ENCODE data around the gene PDE6H. TPM values are rescaled to one million over a fixed set of nuclear protein-coding genes. Genes with fewer than 3 reads are reported as not detected.
A peak's percentile ranks its signal among the peaks of the same experiment; 100 is the strongest.

The PDE6H gene
- total RNA-seq, 1 donor from 2014 or later = not detected

DNA sequence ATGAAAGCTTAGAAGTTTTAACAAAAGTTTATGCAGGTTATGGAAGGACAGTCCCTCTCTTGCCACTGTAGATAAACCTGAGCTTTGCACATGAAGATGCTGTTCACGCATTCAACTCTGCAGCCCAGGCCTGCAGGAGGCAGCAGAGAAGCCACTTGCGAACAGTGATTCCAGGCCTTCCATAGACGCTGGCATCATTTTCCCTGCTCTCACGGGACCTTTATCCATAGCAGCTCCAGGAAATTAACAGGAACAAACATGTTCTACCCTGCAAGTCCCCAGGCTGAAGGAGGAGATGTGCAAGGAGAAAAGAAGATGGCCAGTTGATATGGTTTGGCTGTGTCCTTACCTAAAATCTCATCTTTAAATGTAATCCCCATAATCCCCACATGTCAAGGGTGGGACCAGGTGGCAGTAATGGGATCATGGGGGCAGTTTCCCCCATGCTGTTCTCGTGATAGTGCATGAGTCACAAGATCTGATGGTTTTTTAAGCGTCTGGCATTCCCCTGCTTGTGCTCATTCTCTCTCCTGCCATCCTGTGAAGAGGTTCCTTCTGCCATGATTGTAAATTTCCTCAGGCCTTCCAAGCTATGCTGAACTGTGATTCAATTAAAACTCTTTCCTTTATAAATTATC is 36.5 kb upstream of the PDE6H start:
- no peak for DNase-seq (ENCODE audit: low spot score)
- TF ChIP-seq, protein P1, sequence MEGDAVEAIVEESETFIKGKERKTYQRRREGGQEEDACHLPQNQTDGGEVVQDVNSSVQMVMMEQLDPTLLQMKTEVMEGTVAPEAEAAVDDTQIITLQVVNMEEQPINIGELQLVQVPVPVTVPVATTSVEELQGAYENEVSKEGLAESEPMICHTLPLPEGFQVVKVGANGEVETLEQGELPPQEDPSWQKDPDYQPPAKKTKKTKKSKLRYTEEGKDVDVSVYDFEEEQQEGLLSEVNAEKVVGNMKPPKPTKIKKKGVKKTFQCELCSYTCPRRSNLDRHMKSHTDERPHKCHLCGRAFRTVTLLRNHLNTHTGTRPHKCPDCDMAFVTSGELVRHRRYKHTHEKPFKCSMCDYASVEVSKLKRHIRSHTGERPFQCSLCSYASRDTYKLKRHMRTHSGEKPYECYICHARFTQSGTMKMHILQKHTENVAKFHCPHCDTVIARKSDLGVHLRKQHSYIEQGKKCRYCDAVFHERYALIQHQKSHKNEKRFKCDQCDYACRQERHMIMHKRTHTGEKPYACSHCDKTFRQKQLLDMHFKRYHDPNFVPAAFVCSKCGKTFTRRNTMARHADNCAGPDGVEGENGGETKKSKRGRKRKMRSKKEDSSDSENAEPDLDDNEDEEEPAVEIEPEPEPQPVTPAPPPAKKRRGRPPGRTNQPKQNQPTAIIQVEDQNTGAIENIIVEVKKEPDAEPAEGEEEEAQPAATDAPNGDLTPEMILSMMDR (IDR thresholded peaks at IDR 0.05) = peak; percentile 47
- Mint-ChIP-seq H3K4me3 (ENCODE audit: unreplicated experiment) (no peak overlapping the region), H3K4me1 (ENCODE audit: low read depth) (peaks cover 13% of the 10 kb centered on the region), H3K27ac (ENCODE audit: unreplicated experiment) (no peak overlapping the region), H3K27me3 (ENCODE audit: low read depth) (no peaks in the 10 kb centered on the region), H3K9me3 (ENCODE audit: low read depth) (peaks cover 6% of the 10 kb centered on the region), H3K36me3 (ENCODE audit: low read depth) (no peaks in the 10 kb centered on the region)

DNA sequence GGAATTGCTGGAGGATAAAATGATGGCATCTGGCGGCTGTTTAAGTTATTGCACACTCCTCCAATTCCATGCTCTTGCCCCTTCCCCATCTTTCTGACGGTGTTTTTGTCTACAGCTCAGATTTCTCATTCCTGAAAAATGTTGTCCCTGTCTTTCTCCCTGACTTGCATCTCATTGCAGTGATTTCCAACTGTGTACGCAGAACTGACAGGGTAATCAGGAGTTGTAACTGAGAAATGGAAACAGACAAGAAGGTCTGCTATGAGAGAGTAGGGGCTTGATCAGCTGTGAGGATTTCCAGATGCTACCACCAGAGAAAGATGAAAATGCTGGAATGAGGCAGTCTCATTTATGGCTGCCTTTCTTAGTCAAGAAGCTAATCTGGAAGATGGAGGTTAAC is 35.8 kb upstream of the PDE6H start:
- H3K4me3 Mint-ChIP-seq (ENCODE audit: unreplicated experiment) = no peak overlapping the region
- DNase-seq (ENCODE audit: low spot score) = no peak
- TF ChIP-seq, protein P1 (IDR thresholded peaks at IDR 0.05) = no peak
- H3K27me3 Mint-ChIP-seq (ENCODE audit: low read depth) = no peaks in the 10 kb centered on the region
- H3K9me3 Mint-ChIP-seq (ENCODE audit: low read depth) = peaks cover 6% of the 10 kb centered on the region
- H3K27ac Mint-ChIP-seq (ENCODE audit: unreplicated experiment) = no peak overlapping the region
- peaks cover 9% of the 10 kb centered on the region for H3K4me1 Mint-ChIP-seq (ENCODE audit: low read depth)
- peaks cover under 1% of the 10 kb centered on the region for H3K36me3 Mint-ChIP-seq (ENCODE audit: low read depth)

DNA sequence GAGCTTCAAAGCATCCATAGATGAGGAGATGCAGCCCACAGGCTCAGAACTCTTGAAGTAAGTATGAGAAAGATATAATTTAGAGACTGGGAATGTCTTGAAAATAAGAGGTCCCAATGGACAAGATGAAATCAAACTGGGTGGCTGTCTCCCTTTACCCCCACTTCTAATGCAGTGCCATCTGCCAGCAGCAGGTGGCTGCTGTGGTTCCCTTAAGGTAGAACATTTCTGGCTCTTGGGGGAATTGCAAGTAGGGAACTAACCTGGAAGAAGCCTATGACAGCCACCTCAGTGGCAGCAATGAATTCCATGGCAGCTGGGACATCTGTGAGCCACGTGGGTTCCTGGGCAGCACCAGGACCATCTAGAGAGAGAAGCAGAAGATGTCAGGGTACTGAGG is 35.2 kb upstream of the PDE6H start:
- Mint-ChIP-seq H3K9me3 (ENCODE audit: low read depth) (peaks cover 6% of the 10 kb centered on the region), H3K4me3 (ENCODE audit: unreplicated experiment) (no peak overlapping the region), H3K27ac (ENCODE audit: unreplicated experiment) (no peak overlapping the region), H3K27me3 (ENCODE audit: low read depth) (no peaks in the 10 kb centered on the region), H3K4me1 (ENCODE audit: low read depth) (peaks cover 6% of the 10 kb centered on the region), H3K36me3 (ENCODE audit: low read depth) (peaks cover 6% of the 10 kb centered on the region)
- no peak for DNase-seq (ENCODE audit: low spot score)
- TF ChIP-seq, protein P1 (IDR thresholded peaks at IDR 0.05) = peak; percentile 17

DNA sequence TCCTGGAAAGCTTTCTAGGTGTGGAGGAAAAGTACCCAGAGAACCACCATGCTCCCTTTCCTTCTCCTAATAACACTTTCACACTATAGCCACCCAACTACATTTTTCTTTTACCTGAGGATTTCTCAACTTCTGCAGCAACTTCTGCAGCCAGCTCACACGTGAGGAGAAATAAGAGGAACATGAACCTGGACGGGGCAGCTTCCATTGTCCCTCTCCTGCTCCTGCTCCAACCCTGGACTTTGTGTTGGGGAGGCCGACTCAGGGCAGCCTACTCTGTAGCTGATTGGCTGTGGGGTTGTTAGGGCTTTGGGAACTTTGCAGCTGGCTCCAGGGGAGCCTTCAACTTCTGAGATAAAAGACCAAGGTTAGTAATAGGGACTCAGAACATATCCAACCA is 34.5 kb upstream of the PDE6H start, which contains the start of gene ERP27:
Gene ERP27, minus strand, starts transcription at position 237 of the 400 bp plus-strand sequence. Its CDS starts 29 bp downstream, at position 208.
- H3K4me1 Mint-ChIP-seq (ENCODE audit: low read depth) = peaks cover 6% of the 10 kb centered on the region
- no peak for DNase-seq (ENCODE audit: low spot score)
- peaks cover 6% of the 10 kb centered on the region for H3K36me3 Mint-ChIP-seq (ENCODE audit: low read depth)
- no peaks in the 10 kb centered on the region for H3K27me3 Mint-ChIP-seq (ENCODE audit: low read depth)
- H3K4me3 Mint-ChIP-seq (ENCODE audit: unreplicated experiment) = no peak within 1 kb of the TSS
- H3K9me3 Mint-ChIP-seq (ENCODE audit: low read depth) = peaks cover 6% of the 10 kb centered on the region
- no peak within 1 kb of the TSS for H3K27ac Mint-ChIP-seq (ENCODE audit: unreplicated experiment)
- TF ChIP-seq, protein P1 (IDR thresholded peaks at IDR 0.05) = no peak

DNA sequence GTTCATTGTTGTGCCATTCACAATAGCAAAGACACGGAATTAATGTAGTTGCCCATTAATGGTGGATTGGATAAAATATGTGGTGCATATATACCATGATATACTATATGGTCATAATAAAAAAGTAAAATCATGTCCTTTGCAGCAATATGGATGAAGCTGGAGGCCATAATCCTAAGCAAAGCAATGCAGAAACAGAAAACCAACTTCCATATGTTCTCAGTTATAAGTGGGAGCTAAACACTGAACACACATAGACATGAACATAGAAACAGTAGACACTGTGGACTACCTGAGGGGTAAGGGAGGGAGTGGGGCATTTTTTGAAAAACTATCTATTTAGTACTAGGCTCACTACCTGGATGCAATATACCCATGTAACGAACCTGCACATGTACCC is 31.5 kb upstream of the PDE6H start:
- H3K4me1 Mint-ChIP-seq (ENCODE audit: low read depth) = peaks cover 16% of the 10 kb centered on the region
- no peak for DNase-seq (ENCODE audit: low spot score)
- peaks cover 8% of the 10 kb centered on the region for H3K36me3 Mint-ChIP-seq (ENCODE audit: low read depth)
- TF ChIP-seq, protein P1 (IDR thresholded peaks at IDR 0.05) = no peak
- H3K27ac Mint-ChIP-seq (ENCODE audit: unreplicated experiment) = no peak overlapping the region
- no peak overlapping the region for H3K4me3 Mint-ChIP-seq (ENCODE audit: unreplicated experiment)
- no peaks in the 10 kb centered on the region for H3K27me3 Mint-ChIP-seq (ENCODE audit: low read depth)
- peaks cover 6% of the 10 kb centered on the region for H3K9me3 Mint-ChIP-seq (ENCODE audit: low read depth)
